H1 (cell line): ENCODE measurements around the gene PCDHGA1. TPM values are rescaled to one million over a fixed set of nuclear protein-coding genes. Genes with fewer than 3 reads are reported as not detected.

ENCODE experiments used
- CTCF ChIA-PET: fragments of 300-600 bp; sonication (Branson Sonifier 250); formaldehyde crosslinking; loops from one replicate; lab custom pipeline; 2021; ENCODE audit not compliant: partially characterized antibody; lab: Charles Lee
- POLR2A ChIA-PET: fragments of 300-600 bp; sonication (Branson Sonifier 250); formaldehyde crosslinking; loops from one replicate; lab custom pipeline; 2021; ENCODE audit warnings: inconsistent platforms; ENCODE audit not compliant: partially characterized antibody; lab: Charles Lee
- DNase-seq, 2 experiments: peaks; one replicate each; pipeline versions ENCODE4 v3.0.0 to v3.0.0-alpha.2; 2010 to 2022; ENCODE audit warnings: low spot score in 2 of 2, low read depth in 1 of 2, mixed read lengths in 1 of 2
- FAIRE-seq: peaks from 2 replicates; lab custom pipeline; 2011; peaks lifted over from hg19 to GRCh38; lab: Jason Lieb, UNC
- H2AFZ ChIP-seq: 2 replicates; pipeline ENCODE4 v1.8.1; 2012; ENCODE audit warnings: low read length, inconsistent platforms
- H2AK5ac ChIP-seq: 2 replicates; pipeline ENCODE4 v1.6.1; 2013; ENCODE audit warnings: low read depth, low read length
- H2BK120ac ChIP-seq: replicated peaks from 2 replicates; pipeline ENCODE3; 2013; ENCODE audit warnings: low read depth, low read length, inconsistent platforms
- H2BK12ac ChIP-seq: 2 replicates; pipeline ENCODE4 v1.6.1; 2013; ENCODE audit warnings: low read depth, low read length
- H2BK15ac ChIP-seq: 2 replicates; pipeline ENCODE4 v1.6.1; 2013; ENCODE audit warnings: low read length
- H2BK20ac ChIP-seq: 2 replicates; pipeline ENCODE4 v1.6.1; 2013; ENCODE audit warnings: low read length
- H2BK5ac ChIP-seq: 2 replicates; pipeline ENCODE4 v1.6.1; 2013; ENCODE audit warnings: low read depth, low read length
- H3K14ac ChIP-seq: 2 replicates; pipeline ENCODE4 v1.6.1; 2013; ENCODE audit warnings: inconsistent platforms; ENCODE audit not compliant: insufficient read length
- H3K18ac ChIP-seq: 2 replicates; pipeline ENCODE4 v1.6.1; 2013; ENCODE audit warnings: low read length; ENCODE audit errors: extremely low read depth
- H3K23ac ChIP-seq: 2 replicates; pipeline ENCODE4 v1.6.1; 2013; ENCODE audit warnings: inconsistent platforms; ENCODE audit not compliant: insufficient read length
- H3K23me2 ChIP-seq: 2 replicates; pipeline ENCODE4 v1.6.1; 2013; ENCODE audit warnings: low read depth, low read length
- H3K27ac ChIP-seq: 2 replicates; pipeline ENCODE4 v1.6.1; 2011; ENCODE audit warnings: low read depth, low read length, inconsistent platforms
- H3K27me3 ChIP-seq, 4 experiments: replicated peaks in 1 of 4; 1 replicate in 1 of 4; 2 replicates in 3 of 4; pipeline versions ENCODE4 v1.6.1 to v1.8.1; 2011 to 2013; ENCODE audit warnings: low read length in 3 of 4, mild to moderate bottlenecking in 3 of 4, inconsistent platforms in 2 of 4, mixed read lengths in 2 of 4, moderate library complexity in 1 of 4; ENCODE audit not compliant: control insufficient read depth in 3 of 4, insufficient read depth in 3 of 4; ENCODE audit errors: extremely low read depth in 1 of 4
- H3K36me3 ChIP-seq, 4 experiments: 2 replicates each; pipeline versions ENCODE4 v1.6.1 to v1.8.1; 2011 to 2013; ENCODE audit warnings: mild to moderate bottlenecking in 4 of 4, low read length in 3 of 4, moderate library complexity in 2 of 4, control low read depth in 1 of 4, inconsistent platforms in 1 of 4; ENCODE audit not compliant: insufficient read depth in 4 of 4, control insufficient read depth in 2 of 4
- H3K4ac ChIP-seq: replicated peaks from 2 replicates; pipeline ENCODE3; 2013; ENCODE audit warnings: low read length, low read depth, mixed read lengths, inconsistent platforms; ENCODE audit not compliant: insufficient read length
- H3K4me1 ChIP-seq, 4 experiments: replicated peaks in 1 of 4; 1 replicate in 1 of 4; 2 replicates in 3 of 4; pipeline versions ENCODE4 v1.6.1 to v1.8.1; 2011 to 2013; ENCODE audit warnings: low read length in 3 of 4, inconsistent platforms in 2 of 4, mixed read lengths in 1 of 4; ENCODE audit not compliant: insufficient read depth in 4 of 4, control insufficient read depth in 3 of 4
- H3K4me2 ChIP-seq, 2 experiments: 2 replicates each; pipeline versions ENCODE4 v1.6.1 to v1.8.1; 2011 to 2013; ENCODE audit warnings: low read depth in 2 of 2, low read length in 2 of 2, control low read depth in 1 of 2, inconsistent platforms in 1 of 2, mild to moderate bottlenecking in 1 of 2; ENCODE audit not compliant: insufficient read depth in 1 of 2
- H3K4me3 ChIP-seq, 4 experiments: fragments of 200-600, 300-600 bp in 1 of 4; sonication (generic), shearing (Covaris generic), sonication (Bioruptor Twin) in 1 of 4; 2 replicates each; pipeline versions ENCODE4 v1.5.1 to v1.8.1; 2011 to 2016; ENCODE audit warnings: low read length in 4 of 4, low read depth in 3 of 4, control low read depth in 2 of 4, inconsistent platforms in 2 of 4, mild to moderate bottlenecking in 2 of 4, mixed read lengths in 1 of 4, moderate library complexity in 1 of 4; ENCODE audit not compliant: insufficient read depth in 2 of 4; ENCODE audit errors: extremely low read depth in 1 of 4
- H3K56ac ChIP-seq: replicated peaks from 2 replicates; pipeline ENCODE3; 2013; ENCODE audit warnings: low read depth, mild to moderate bottlenecking, mixed read lengths, low read length, inconsistent platforms; ENCODE audit not compliant: insufficient read length
- H3K79me1 ChIP-seq: 2 replicates; pipeline ENCODE4 v1.6.1; 2013; ENCODE audit warnings: low read depth, low read length, control low read depth
- H3K79me2 ChIP-seq, 2 experiments: 2 replicates each; pipeline versions ENCODE4 v1.6.1 to v1.8.1; 2012 to 2013; ENCODE audit warnings: low read length in 2 of 2, mild to moderate bottlenecking in 2 of 2, inconsistent platforms in 1 of 2; ENCODE audit not compliant: insufficient read depth in 2 of 2, control insufficient read depth in 1 of 2
- H3K9ac ChIP-seq, 4 experiments: replicated peaks in 1 of 4; 1 replicate in 1 of 4; 2 replicates in 3 of 4; pipeline versions ENCODE4 v1.6.1 to v1.8.1; 2011 to 2013; ENCODE audit warnings: low read depth in 3 of 4, low read length in 3 of 4, control low read depth in 2 of 4, mild to moderate bottlenecking in 2 of 4, moderate library complexity in 2 of 4, inconsistent platforms in 1 of 4; ENCODE audit errors: extremely low read depth in 1 of 4
- H3K9me3 ChIP-seq, 2 experiments: 2 replicates each; pipeline versions ENCODE4 v1.6.1 to v1.8.1; 2012 to 2013; ENCODE audit warnings: mild to moderate bottlenecking in 2 of 2, moderate library complexity in 2 of 2, control low read depth in 1 of 2, inconsistent platforms in 1 of 2, low read depth in 1 of 2, low read length in 1 of 2, mixed read lengths in 1 of 2; ENCODE audit not compliant: insufficient read depth in 2 of 2
- H4K20me1 ChIP-seq, 2 experiments: replicated peaks in 1 of 2; 2 replicates each; pipeline versions ENCODE3 to v1.8.1; 2011 to 2013; ENCODE audit warnings: inconsistent platforms in 2 of 2, low read length in 2 of 2, mild to moderate bottlenecking in 1 of 2; ENCODE audit not compliant: insufficient read depth in 2 of 2, control insufficient read depth in 1 of 2
- H4K5ac ChIP-seq: 2 replicates; pipeline ENCODE4 v1.6.1; 2013; ENCODE audit warnings: low read length, low read depth, mixed read lengths, inconsistent platforms; ENCODE audit not compliant: insufficient read length
- H4K8ac ChIP-seq: 2 replicates; pipeline ENCODE4 v1.8.0; 2013; ENCODE audit warnings: mild to moderate bottlenecking, moderate library complexity, low read length, inconsistent platforms; ENCODE audit not compliant: insufficient read depth; ENCODE audit errors: extremely low read depth
- H4K91ac ChIP-seq: replicated peaks from 2 replicates; pipeline ENCODE3; 2013; ENCODE audit warnings: low read length, mixed read lengths, inconsistent platforms; ENCODE audit not compliant: insufficient read length
- WGBS, 2 experiments: shearing (Covaris generic) in 1 of 2; methylation state at CpG; one replicate each; pipeline versions ENCODE4 v1.1.6 to v1.1.7; 2013 to 2015; ENCODE audit warnings: low lambda C conversion rate in 2 of 2, mixed read lengths in 2 of 2, inconsistent platforms in 1 of 2, low coverage in 1 of 2, missing lambda C conversion rate in 1 of 2; ENCODE audit not compliant: insufficient replicate concordance in 2 of 2, insufficient coverage in 1 of 2, insufficient read length in 1 of 2; ENCODE audit errors: extremely low coverage in 1 of 2, missing lambda C conversion rate in 1 of 2; 5-methylcytosine and 5-hydroxymethylcytosine counted together
- polyA plus RNA-seq, 7 experiments: library from polyadenylated mRNA; depleted of rRNA in 3 of 7; stranded (reverse) in 5 of 7; unstranded in 2 of 7; fragments of >200 nt in 5 of 7; fragments of 200-250 nt in 2 of 7; gene quantifications; 1 replicate in 5 of 7; 2 replicates in 1 of 7; 4 replicates in 1 of 7; pipeline versions ENCODE4 v1.2.1 to v1.2.3, GENCODE V29; 2011 to 2013; ENCODE audit warnings: missing spikeins in 2 of 7, mixed read lengths in 2 of 7
- total RNA-seq: library from RNA; stranded (reverse); fragmentation: NEBNext Ultra II Directional; extraction: Animal tissue kit (Norgen Biotek cat#: 25700); gene quantifications from 2 replicates; pipeline ENCODE4 v1.2.1, GENCODE V29; 2021

The PCDHGA1 gene
- total and polyA plus RNA-seq, 2 of the 8 experiments (the other 6 are each of a cell fraction or from before 2014, with no cell fraction given) = 0.57 to 0.89 TPM

GRCh38 chr5:141529002-141529401 lies 198.7 kb downstream of the PCDHGA1 start:
- H2BK20ac ChIP-seq = no peak overlapping the region
- no peak overlapping the region for H4K91ac ChIP-seq
- H2BK5ac ChIP-seq = no peak overlapping the region
- H2BK120ac ChIP-seq = no peak overlapping the region
- ChIA-PET POLR2A (interaction anchor here (0.8 kb wide), 1 partner anchor 16 kb away, joined by 3 read pairs; no protein-coding TSS in a partner anchor), CTCF (interaction anchor here (0.8 to 50.9 kb wide), 12 partner anchors 9 to 320 kb away, joined by 3 to 1236 read pairs (median 4); partner anchors contain the start of genes PCDHB12, PCDHB15, PCDHGA10 and PCDHGA11)
- no peak overlapping the region for H3K27ac ChIP-seq
- no peak for DNase-seq
- no peaks in the 10 kb centered on the region for H3K27me3 ChIP-seq
- H2BK12ac ChIP-seq = no peak overlapping the region
- no peak overlapping the region for H2AK5ac ChIP-seq
- no peak overlapping the region for H3K4ac ChIP-seq
- H4K20me1 ChIP-seq = no peaks in the 10 kb centered on the region
- H3K23ac ChIP-seq = no peak overlapping the region
- H3K4me1 ChIP-seq = peaks cover under 1 to 13% (median 6%) of the 10 kb centered on the region in 4 experiments; a peak in 6 of 7 replicates
- H3K9me3 ChIP-seq = no peaks in the 10 kb centered on the region
- H4K5ac ChIP-seq = no peak overlapping the region
- H3K4me2 ChIP-seq = no peak overlapping the region
- no peaks in the 10 kb centered on the region for H3K23me2 ChIP-seq
- no peak overlapping the region for H2AFZ ChIP-seq
- H2BK15ac ChIP-seq = no peak overlapping the region
- no peak overlapping the region for H3K56ac ChIP-seq
- no peak for FAIRE-seq
- H3K18ac ChIP-seq = no peak overlapping the region
- no peak overlapping the region for H3K14ac ChIP-seq
- no peaks in the 10 kb centered on the region for H3K79me1 ChIP-seq
- no peak overlapping the region for H3K4me3 ChIP-seq
- no peak overlapping the region for H4K8ac ChIP-seq
- no peaks in the 10 kb centered on the region for H3K79me2 ChIP-seq
- 94% methylated on average over 5 of the region's 5 CpGs; no CpG with 5 or more reads in 1 of the 2 experiments for WGBS, 2 experiments
- H3K9ac ChIP-seq = no peak overlapping the region
- peaks cover 14 to 42% (median 25%) of the 10 kb centered on the region in 4 experiments for H3K36me3 ChIP-seq
